Posterior cingulate gyrus (tissue), 11 donors: Measurements from ENCODE around the gene SPHK2.
"Not testable (repeated sequence)": the region's sequence is repeated elsewhere in the genome, so short reads cannot be mapped to it uniquely, and the experiment has no call there.

Experiments used
- DNase-seq, 10 donors: peaks; one replicate each; pipeline versions ENCODE4 v3.0.0 to v3.0.0-alpha.2; 2020 to 2021; ENCODE audit warnings: mixed read lengths in 3 of 10
- intact Hi-C: fragments of 100-400 bp; cut with DNase I; formaldehyde crosslinking; loops from one replicate; pipeline ENCODE4 v1.15.1; 2023

Gene SPHK2

GRCh38 chr19:48619692-48620585, 633 bp downstream of the SPHK2 start:
- DNase-seq: no peak
- intact Hi-C loops: no loop called here

- intact Hi-C loops: no loop called here
- no peak for DNase-seq
These were observed 4.3 kb downstream of the SPHK2 start for GRCh38 chr19:48623556-48624066.

- intact Hi-C loops: no loop called here
These were observed 4.8 kb downstream of the SPHK2 start for GRCh38 chr19:48624067-48624594.

GRCh38 chr19:48624791-48625723, 5.8 kb downstream of the SPHK2 start:
- no peak for DNase-seq
- intact Hi-C loops: no loop called here

More at GRCh38 chr19:48624067-48624594, 4.8 kb downstream of the SPHK2 start:
- DNase-seq: peak; percentile 96 to 100 (median 99)

GRCh38 chr19:48625891-48626327, 6.6 kb downstream of the SPHK2 start:
- no peak for DNase-seq
- intact Hi-C loops: no loop called here

GRCh38 chr19:48627201-48627864, 8.0 kb downstream of the SPHK2 start:
- intact Hi-C loops: no loop called here
- no peak for DNase-seq

GRCh38 chr19:48627865-48628314, 8.6 kb downstream of the SPHK2 start:
- intact Hi-C loops: no loop called here

GRCh38 chr19:48628486-48629296, 9.4 kb downstream of the SPHK2 start:
- intact Hi-C loops: no loop called here
- peak in 2 of 10 donors; percentile 81 to 86 for DNase-seq

More at GRCh38 chr19:48627865-48628314, 8.6 kb downstream of the SPHK2 start:
- no peak for DNase-seq

GRCh38 chr19:48629297-48629598, 9.9 kb downstream of the SPHK2 start:
- DNase-seq: peak in 1 of 10 donors; percentile 87
- intact Hi-C loops: no loop called here

GRCh38 chr19:48629599-48630295, 10.4 kb downstream of the SPHK2 start:
- intact Hi-C loops: no loop called here
- peak in 5 of 10 donors; percentile 43 to 93 (median 84) for DNase-seq

GRCh38 chr19:48630296-48631063, 11.2 kb downstream of the SPHK2 start:
- peak in 2 of 10 donors; percentile 86 to 90 for DNase-seq
- intact Hi-C loops: no loop called here

GRCh38 chr19:48631225-48631624, 11.9 kb downstream of the SPHK2 start:
- intact Hi-C loops: no loop called here
- no peak for DNase-seq

- intact Hi-C loops, DNase-seq: not testable (repeated sequence)
These were observed 13.0 kb downstream of the SPHK2 start for GRCh38 chr19:48632286-48632685.

GRCh38 chr19:48632692-48633147, 13.4 kb downstream of the SPHK2 start:
- intact Hi-C loops: no loop called here
- no peak for DNase-seq

- intact Hi-C loops: no loop called here
- DNase-seq: no peak
These were observed 14.1 kb downstream of the SPHK2 start for GRCh38 chr19:48633148-48634035.

GRCh38 chr19:48634036-48634342, 14.7 kb downstream of the SPHK2 start:
- DNase-seq: no peak
- intact Hi-C loops: no loop called here
